Thyroid gland (tissue), 4 donors: ENCODE measurements around the gene SCFD2. TPM values are rescaled to one million over a fixed set of nuclear protein-coding genes. Genes with fewer than 3 reads are reported as not detected.
"Not testable (repeated sequence)": the region's sequence is repeated elsewhere in the genome, so short reads cannot be mapped to it uniquely, and the experiment has no call there.

Experiments used
- DNase-seq, 2 donors: peaks; one replicate each; pipeline ENCODE4 v3.0.0-alpha.2; 2019
- H3K27ac ChIP-seq, 3 donors: fragments of 200-600 bp; sonication (generic); 1 replicate in 2 of 3; 2 replicates in 1 of 3; pipeline ENCODE4 v1.5.1; 2016 to 2019; ENCODE audit warnings: mild to moderate bottlenecking in 1 of 3, moderate library complexity in 1 of 3
- H3K27me3 ChIP-seq: fragments of 200-600 bp; sonication (generic); one replicate; pipeline ENCODE4 v1.5.1; 2019
- H3K36me3 ChIP-seq, 2 donors: fragments of 200-600 bp; sonication (generic); one replicate each; pipeline ENCODE4 v1.5.1; 2016 to 2019
- H3K4me1 ChIP-seq, 2 donors: fragments of 200-600 bp; sonication (generic); one replicate each; pipeline ENCODE4 v1.5.1; 2017 to 2019
- H3K4me3 ChIP-seq, 3 donors: fragments of 200-600 bp; sonication (generic); replicated peaks in 1 of 3; 1 replicate in 2 of 3; 2 replicates in 1 of 3; pipeline ENCODE4 v1.5.1; 2016; ENCODE audit warnings: mild to moderate bottlenecking in 1 of 3
- H3K9me3 ChIP-seq: fragments of 200-600 bp; sonication (generic); one replicate; pipeline ENCODE4 v1.5.1; 2017
- CTCF ChIP-seq, 6 experiments: fragments of 200-600 bp in 3 of 6; fragments of 450-650 bp in 3 of 6; sonication (generic) in 3 of 6; IDR thresholded peaks; one replicate each; pipeline ENCODE4 v1.5.1; 2016 to 2019; ENCODE audit warnings: antibody characterized with exemption in 6 of 6, mild to moderate bottlenecking in 2 of 6, inconsistent platforms in 1 of 6, moderate library complexity in 1 of 6
- POLR2A ChIP-seq, 2 donors: fragments of 450-650 bp; IDR thresholded peaks; one replicate each; pipeline ENCODE4 v1.6.1; 2017; ENCODE audit warnings: antibody characterized with exemption in 2 of 2, mild to moderate bottlenecking in 2 of 2, moderate library complexity in 1 of 2
- WGBS, 2 donors: methylation state at CpG; one replicate each; pipeline ENCODE4 v1.1.5; 2017; 5-methylcytosine and 5-hydroxymethylcytosine counted together
- intact Hi-C: fragments of 100-400 bp; cut with DNase I; formaldehyde crosslinking; loops from one replicate; pipeline ENCODE4 v1.15.1; 2023
- total RNA-seq, 4 donors: library from RNA; depleted of rRNA; stranded (reverse); fragments of >200 nt; gene quantifications; one replicate each; pipeline ENCODE4 v1.2.3, GENCODE V29; 2016

Gene SCFD2
- total RNA-seq, 4 donors from 2014 or later = 10.3 to 32.9 (median 28.2) TPM

GRCh38 chr4:53240573-53240972, 125.3 kb downstream of the SCFD2 start:
- WGBS, 2 donors = 84 to 90% methylated on average over 5 of the region's 5 CpGs
- no peak overlapping the region for H3K27ac ChIP-seq

GRCh38 chr4:53238352-53238751, 127.5 kb downstream of the SCFD2 start:
- not testable (repeated sequence) for DNase-seq
- no CpG with 5 or more reads among the region's 29 CpGs for WGBS, 2 donors

More at GRCh38 chr4:53240573-53240972, 125.3 kb downstream of the SCFD2 start:
- no peaks in the 10 kb centered on the region for H3K36me3 ChIP-seq
- H3K9me3 ChIP-seq = no peaks in the 10 kb centered on the region
- intact Hi-C loops = no loop called here
- TF ChIP-seq CTCF (IDR thresholded peaks at IDR 0.05) (no peak), POLR2A (IDR thresholded peaks at IDR 0.05) (no peak)
- no peaks in the 10 kb centered on the region for H3K27me3 ChIP-seq
- H3K4me1 ChIP-seq = no peaks in the 10 kb centered on the region
- no peak overlapping the region for H3K4me3 ChIP-seq
- no peak for DNase-seq

GRCh38 chr4:53237811-53238210, 128.1 kb downstream of the SCFD2 start:
- DNase-seq, H3K9me3 ChIP-seq, intact Hi-C loops, H3K27ac ChIP-seq, H3K27me3 ChIP-seq, H3K36me3 ChIP-seq, H3K4me3 ChIP-seq, H3K4me1 ChIP-seq: not testable (repeated sequence)
- WGBS, 2 donors = no CpG with 5 or more reads among the region's 26 CpGs

More at GRCh38 chr4:53238352-53238751, 127.5 kb downstream of the SCFD2 start:
- H3K36me3 ChIP-seq, H3K4me1 ChIP-seq, intact Hi-C loops, H3K4me3 ChIP-seq, H3K27ac ChIP-seq, H3K9me3 ChIP-seq, H3K27me3 ChIP-seq: not testable (repeated sequence)

GRCh38 chr4:53236624-53237023, 129.2 kb downstream of the SCFD2 start:
- H3K36me3 ChIP-seq, H3K9me3 ChIP-seq, intact Hi-C loops, H3K27ac ChIP-seq, H3K4me3 ChIP-seq, H3K27me3 ChIP-seq, H3K4me1 ChIP-seq, DNase-seq: not testable (repeated sequence)
- 94 to 95% methylated on average over 2 of the region's 2 CpGs for WGBS, 2 donors

GRCh38 chr4:53235547-53235946, 130.3 kb downstream of the SCFD2 start:
- 93 to 94% methylated on average over 4 of the region's 4 CpGs for WGBS, 2 donors

GRCh38 chr4:53234669-53235068, 131.2 kb downstream of the SCFD2 start:
- Histone ChIP-seq H3K36me3 (no peaks in the 10 kb centered on the region), H3K27ac (no peak overlapping the region), H3K4me3 (no peak overlapping the region), H3K27me3 (no peaks in the 10 kb centered on the region), H3K9me3 (no peaks in the 10 kb centered on the region), H3K4me1 (no peaks in the 10 kb centered on the region)
- 93 to 96% methylated on average over 5 of the region's 5 CpGs for WGBS, 2 donors
- TF ChIP-seq CTCF (IDR thresholded peaks at IDR 0.05) (no peak), POLR2A (IDR thresholded peaks at IDR 0.05) (no peak)
- intact Hi-C loops = no loop called here
- DNase-seq = no peak

More at GRCh38 chr4:53235547-53235946, 130.3 kb downstream of the SCFD2 start:
- intact Hi-C loops = no loop called here
- Histone ChIP-seq H3K4me3 (no peak overlapping the region), H3K4me1 (no peaks in the 10 kb centered on the region), H3K27ac (no peak overlapping the region), H3K27me3 (no peaks in the 10 kb centered on the region), H3K36me3 (no peaks in the 10 kb centered on the region), H3K9me3 (no peaks in the 10 kb centered on the region)
- TF ChIP-seq CTCF (IDR thresholded peaks at IDR 0.05) (no peak), POLR2A (IDR thresholded peaks at IDR 0.05) (no peak)
- no peak for DNase-seq

GRCh38 chr4:53234111-53234510, 131.8 kb downstream of the SCFD2 start:
- H3K36me3 ChIP-seq = no peaks in the 10 kb centered on the region
- no peaks in the 10 kb centered on the region for H3K4me1 ChIP-seq
- H3K9me3 ChIP-seq = no peaks in the 10 kb centered on the region
- DNase-seq = no peak
- H3K4me3 ChIP-seq = no peak overlapping the region
- intact Hi-C loops = no loop called here
- no peak overlapping the region for H3K27ac ChIP-seq
- TF ChIP-seq POLR2A (IDR thresholded peaks at IDR 0.05) = no peak
- TF ChIP-seq CTCF (IDR thresholded peaks at IDR 0.05) = no peak
- H3K27me3 ChIP-seq = no peaks in the 10 kb centered on the region
